SK-N-SH (cell line): ENCODE data around the gene FLAD1. TPM values are rescaled to one million over a fixed set of nuclear protein-coding genes. Genes with fewer than 3 reads are reported as not detected.

Experiments used
- CTCF ChIA-PET: fragments of 300-600, 350-600 bp; formaldehyde crosslinking; extraction: SDS; loops from one replicate; lab custom pipeline; 2021; lab: Yijun Ruan, JAX
- POLR2A ChIA-PET: fragments of 350-600 bp; sonication (Branson Sonifier 250); formaldehyde crosslinking; extraction: SDS; loops from one replicate; lab custom pipeline; 2020; ENCODE audit warnings: antibody characterized with exemption, inconsistent platforms; lab: Yijun Ruan, JAX
- DNase-seq: peaks from one replicate; pipeline ENCODE4 v3.0.0; 2012
- H2AFZ ChIP-seq: fragments of 200-600 bp; sonication (generic); 2 replicates; pipeline ENCODE4 v1.8.1; 2016; ENCODE audit warnings: antibody characterized with exemption, mild to moderate bottlenecking, low read depth
- H3F3A ChIP-seq: fragments of 200-600 bp; sonication (generic); replicated peaks from 2 replicates; pipeline ENCODE3; 2016; ENCODE audit warnings: antibody characterized with exemption, mild to moderate bottlenecking; ENCODE audit not compliant: insufficient read depth
- H3K27ac ChIP-seq, 2 experiments: fragments of 200-500 bp in 1 of 2; fragments of 200-600 bp in 1 of 2; sonication (Bioruptor generic) in 1 of 2; sonication (generic), shearing (Covaris generic) in 1 of 2; 2 replicates each; pipeline versions ENCODE4 v1.5.1 to v1.6.1; 2014 to 2016; ENCODE audit warnings: low read depth in 2 of 2, inconsistent platforms in 1 of 2, low read length in 1 of 2, mild to moderate bottlenecking in 1 of 2, mixed read lengths in 1 of 2
- H3K27me3 ChIP-seq: fragments of 200-600 bp; sonication (generic), shearing (Covaris generic); 2 replicates; pipeline ENCODE4 v1.6.1; 2016; ENCODE audit warnings: mixed run types; ENCODE audit not compliant: insufficient read depth
- H3K36me3 ChIP-seq, 2 experiments: fragments of 200-500 bp in 1 of 2; fragments of 200-600 bp in 1 of 2; sonication (Bioruptor generic) in 1 of 2; sonication (generic) in 1 of 2; replicated peaks in 1 of 2; 2 replicates each; pipeline versions ENCODE3 to v1.5.1; 2014 to 2016; ENCODE audit warnings: low read length in 1 of 2, mild to moderate bottlenecking in 1 of 2; ENCODE audit not compliant: insufficient read depth in 2 of 2, control insufficient read depth in 1 of 2
- H3K4me1 ChIP-seq, 2 experiments: fragments of 200-500 bp in 1 of 2; fragments of 200-600 bp in 1 of 2; sonication (Bioruptor generic) in 1 of 2; sonication (generic), shearing (Covaris generic) in 1 of 2; 2 replicates each; pipeline versions ENCODE4 v1.5.1 to v1.6.1; 2014 to 2016; ENCODE audit warnings: low read depth in 1 of 2, low read length in 1 of 2, mixed run types in 1 of 2; ENCODE audit not compliant: insufficient read depth in 2 of 2, control insufficient read depth in 1 of 2
- H3K4me2 ChIP-seq: fragments of 200-600 bp; sonication (generic), shearing (Covaris generic); 2 replicates; pipeline ENCODE4 v1.6.1; 2017; ENCODE audit warnings: mixed run types
- H3K4me3 ChIP-seq, 2 experiments: fragments of 200-500 bp in 1 of 2; fragments of 200-600 bp in 1 of 2; sonication (Bioruptor generic) in 1 of 2; sonication (generic), shearing (Covaris generic) in 1 of 2; 2 replicates each; pipeline versions ENCODE4 v1.5.1 to v1.8.1; 2014 to 2016; ENCODE audit warnings: low read depth in 2 of 2, inconsistent platforms in 1 of 2, low read length in 1 of 2, mild to moderate bottlenecking in 1 of 2, mixed read lengths in 1 of 2, moderate library complexity in 1 of 2
- H3K79me2 ChIP-seq: fragments of 200-600 bp; sonication (generic); 2 replicates; pipeline ENCODE4 v1.8.1; 2017; ENCODE audit warnings: mild to moderate bottlenecking; ENCODE audit not compliant: insufficient read depth
- H3K9ac ChIP-seq: fragments of 200-600 bp; sonication (generic); 2 replicates; pipeline ENCODE4 v1.6.1; 2017; ENCODE audit warnings: mixed run types
- H3K9me2 ChIP-seq: fragments of 200-600 bp; sonication (generic); 2 replicates; pipeline ENCODE4 v1.6.1; 2017; ENCODE audit warnings: mixed run types
- H3K9me3 ChIP-seq: fragments of 200-600 bp; sonication (generic); 2 replicates; pipeline ENCODE4 v1.6.1; 2017; ENCODE audit warnings: mixed run types, mild to moderate bottlenecking, moderate library complexity
- H4K20me1 ChIP-seq: fragments of 200-600 bp; sonication (generic); 2 replicates; pipeline ENCODE4 v1.6.1; 2017; ENCODE audit warnings: mild to moderate bottlenecking, mixed run types; ENCODE audit not compliant: insufficient read depth
- CHD2 ChIP-seq: fragments of 150-350 bp; IDR thresholded peaks from 2 replicates; pipeline ENCODE4 v1.6.1; 2018; ENCODE audit warnings: low read length; ENCODE audit not compliant: partially characterized antibody
- FOXJ3 ChIP-seq: sonication (generic); formaldehyde crosslinking; IDR thresholded peaks from 2 replicates; pipeline ENCODE4 v1.5.1; 2020; ENCODE audit warnings: mild to moderate bottlenecking, missing genetic modification reagents
- GATA2 ChIP-seq: sonication (generic); formaldehyde crosslinking; IDR thresholded peaks from 2 replicates; pipeline ENCODE4 v1.5.0; 2020; ENCODE audit warnings: mild to moderate bottlenecking, missing genetic modification reagents
- JUND ChIP-seq: IDR thresholded peaks from 2 replicates; pipeline ENCODE4 v1.4.0; 2012
- MXI1 ChIP-seq: IDR thresholded peaks from 2 replicates; pipeline ENCODE4 v1.6.1; 2012; ENCODE audit warnings: mild to moderate bottlenecking, low read depth, low read length, improper control_type of control experiment
- PBX3 ChIP-seq: IDR thresholded peaks from 2 replicates; pipeline ENCODE4; 2012
- POLR2AphosphoS5 ChIP-seq: IDR thresholded peaks from 2 replicates; pipeline ENCODE4 v1.6.1; 2012; ENCODE audit warnings: low read depth, low read length
- RFX5 ChIP-seq: IDR thresholded peaks from 2 replicates; pipeline ENCODE4 v1.6.1; 2012; ENCODE audit warnings: mild to moderate bottlenecking, improper control_type of control experiment, low read length
- RXRA ChIP-seq: IDR thresholded peaks from 2 replicates; pipeline ENCODE4 v1.4.0; 2012; ENCODE audit warnings: low read depth, mild to moderate bottlenecking, borderline replicate concordance
- SIN3A ChIP-seq: IDR thresholded peaks from 2 replicates; pipeline ENCODE4 v1.6.1; 2012; ENCODE audit warnings: low read depth, mild to moderate bottlenecking, low read length, moderate library complexity, borderline replicate concordance
- SMC3 ChIP-seq: IDR thresholded peaks from 2 replicates; pipeline ENCODE4 v1.6.1; 2012; ENCODE audit warnings: low read depth, low read length, improper control_type of control experiment
- YY1 ChIP-seq: IDR thresholded peaks from 2 replicates; pipeline ENCODE4 v1.4.0; 2012; ENCODE audit warnings: low read depth, mild to moderate bottlenecking
- WGBS: methylation state at CpG from one replicate; pipeline ENCODE4 v1.1.6; 2017; ENCODE audit warnings: low lambda C conversion rate; 5-methylcytosine and 5-hydroxymethylcytosine counted together
- polyA plus RNA-seq, 3 experiments: library from polyadenylated mRNA; depleted of rRNA; stranded (reverse); fragments of >200 nt; gene quantifications; 2 replicates each; pipeline ENCODE4 v1.2.3, GENCODE V29; 2012
- TF ChIP-seq, protein P1 (sequence below): IDR thresholded peaks from 2 replicates; pipeline ENCODE4 v1.4.0; 2012; ENCODE audit warnings: low read depth, borderline replicate concordance
- TF ChIP-seq, protein P2 (sequence below): fragments of 150-350 bp; IDR thresholded peaks from 2 replicates; pipeline ENCODE4 v1.6.1; 2017; ENCODE audit warnings: antibody characterized with exemption, low read length, low read depth, borderline replicate concordance
- TF ChIP-seq, protein P3 (sequence below): fragments of 150-350 bp; IDR thresholded peaks from 2 replicates; pipeline ENCODE4 v1.6.1; 2016; ENCODE audit warnings: mild to moderate bottlenecking, low read depth, low read length
- TF ChIP-seq, protein P4 (sequence below): IDR thresholded peaks from 2 replicates; pipeline ENCODE4 v1.4.0; 2012; ENCODE audit warnings: low read depth, borderline replicate concordance

Gene FLAD1
- polyA plus RNA-seq, 1 of the 3 experiments (the other 2 are of a cell fraction): 50.8 TPM

GRCh38 chr1:155013632-155014031 lies 30.5 kb downstream of the FLAD1 start:
- peaks cover 0 to 15% of the 10 kb centered on the region in 2 experiments; a peak in 1 of 4 replicates for H3K4me1 ChIP-seq
- 80% methylated on average over 1 of the region's 8 CpGs for WGBS
- H3F3A ChIP-seq: peaks cover 6% of the 10 kb centered on the region
- H3K27ac ChIP-seq: no peak overlapping the region
- no peak overlapping the region for H3K4me2 ChIP-seq
- no peaks in the 10 kb centered on the region for H3K9me2 ChIP-seq
- ChIA-PET POLR2A (no interaction called here), CTCF (interaction anchor here (0.6 to 9.3 kb wide), 5 partner anchors 13 to 70 kb away, joined by 3 to 149 read pairs (median 7); partner anchors contain the start of gene ZBTB7B)
- no peak overlapping the region for H3K4me3 ChIP-seq
- no peak for DNase-seq
- no peak overlapping the region for H3K9ac ChIP-seq
- no peaks in the 10 kb centered on the region for H3K9me3 ChIP-seq
- no peaks in the 10 kb centered on the region for H3K79me2 ChIP-seq
- H3K27me3 ChIP-seq: no peaks in the 10 kb centered on the region
- TF ChIP-seq MXI1 (no peak), RFX5 (no peak), FOXJ3 (no peak), GATA2 (CRISPR knock-in tag) (no peak), YY1 (no peak), SMC3 (no peak), RXRA (no peak), JUND (no peak), POLR2AphosphoS5 (no peak), PBX3 (no peak), SIN3A (no peak), CHD2 (no peak)
- TF ChIP-seq, protein P1, sequence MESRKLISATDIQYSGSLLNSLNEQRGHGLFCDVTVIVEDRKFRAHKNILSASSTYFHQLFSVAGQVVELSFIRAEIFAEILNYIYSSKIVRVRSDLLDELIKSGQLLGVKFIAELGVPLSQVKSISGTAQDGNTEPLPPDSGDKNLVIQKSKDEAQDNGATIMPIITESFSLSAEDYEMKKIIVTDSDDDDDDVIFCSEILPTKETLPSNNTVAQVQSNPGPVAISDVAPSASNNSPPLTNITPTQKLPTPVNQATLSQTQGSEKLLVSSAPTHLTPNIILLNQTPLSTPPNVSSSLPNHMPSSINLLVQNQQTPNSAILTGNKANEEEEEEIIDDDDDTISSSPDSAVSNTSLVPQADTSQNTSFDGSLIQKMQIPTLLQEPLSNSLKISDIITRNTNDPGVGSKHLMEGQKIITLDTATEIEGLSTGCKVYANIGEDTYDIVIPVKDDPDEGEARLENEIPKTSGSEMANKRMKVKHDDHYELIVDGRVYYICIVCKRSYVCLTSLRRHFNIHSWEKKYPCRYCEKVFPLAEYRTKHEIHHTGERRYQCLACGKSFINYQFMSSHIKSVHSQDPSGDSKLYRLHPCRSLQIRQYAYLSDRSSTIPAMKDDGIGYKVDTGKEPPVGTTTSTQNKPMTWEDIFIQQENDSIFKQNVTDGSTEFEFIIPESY: no peak
- TF ChIP-seq, protein P2, sequence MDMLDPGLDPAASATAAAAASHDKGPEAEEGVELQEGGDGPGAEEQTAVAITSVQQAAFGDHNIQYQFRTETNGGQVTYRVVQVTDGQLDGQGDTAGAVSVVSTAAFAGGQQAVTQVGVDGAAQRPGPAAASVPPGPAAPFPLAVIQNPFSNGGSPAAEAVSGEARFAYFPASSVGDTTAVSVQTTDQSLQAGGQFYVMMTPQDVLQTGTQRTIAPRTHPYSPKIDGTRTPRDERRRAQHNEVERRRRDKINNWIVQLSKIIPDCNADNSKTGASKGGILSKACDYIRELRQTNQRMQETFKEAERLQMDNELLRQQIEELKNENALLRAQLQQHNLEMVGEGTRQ: no peak
- TF ChIP-seq, protein P3, sequence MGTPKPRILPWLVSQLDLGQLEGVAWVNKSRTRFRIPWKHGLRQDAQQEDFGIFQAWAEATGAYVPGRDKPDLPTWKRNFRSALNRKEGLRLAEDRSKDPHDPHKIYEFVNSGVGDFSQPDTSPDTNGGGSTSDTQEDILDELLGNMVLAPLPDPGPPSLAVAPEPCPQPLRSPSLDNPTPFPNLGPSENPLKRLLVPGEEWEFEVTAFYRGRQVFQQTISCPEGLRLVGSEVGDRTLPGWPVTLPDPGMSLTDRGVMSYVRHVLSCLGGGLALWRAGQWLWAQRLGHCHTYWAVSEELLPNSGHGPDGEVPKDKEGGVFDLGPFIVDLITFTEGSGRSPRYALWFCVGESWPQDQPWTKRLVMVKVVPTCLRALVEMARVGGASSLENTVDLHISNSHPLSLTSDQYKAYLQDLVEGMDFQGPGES: no peak
- TF ChIP-seq, protein P4, sequence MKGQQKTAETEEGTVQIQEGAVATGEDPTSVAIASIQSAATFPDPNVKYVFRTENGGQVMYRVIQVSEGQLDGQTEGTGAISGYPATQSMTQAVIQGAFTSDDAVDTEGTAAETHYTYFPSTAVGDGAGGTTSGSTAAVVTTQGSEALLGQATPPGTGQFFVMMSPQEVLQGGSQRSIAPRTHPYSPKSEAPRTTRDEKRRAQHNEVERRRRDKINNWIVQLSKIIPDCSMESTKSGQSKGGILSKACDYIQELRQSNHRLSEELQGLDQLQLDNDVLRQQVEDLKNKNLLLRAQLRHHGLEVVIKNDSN: no peak
- TF ChIP-seq, all 33 proteins: peak for 0
- Histone ChIP-seq H2AFZ (no peak overlapping the region), H4K20me1 (0 out of 2 replicates have a peak, but pooled peaks cover 3% of the 10 kb centered on the region), H3K36me3 (peaks cover 0 to 22% of the 10 kb centered on the region in 2 experiments)
